SIG-M5 treated with dmso at 0.1 percent for 504 hours (cell line): Measurements from ENCODE around the gene OR2A25.

Experiments used
- DNase-seq: peaks from one replicate; lab custom pipeline; 2025; ENCODE audit not compliant: unreplicated experiment; lab: John Stamatoyannopoulos, UW

The OR2A25 gene

DNA sequence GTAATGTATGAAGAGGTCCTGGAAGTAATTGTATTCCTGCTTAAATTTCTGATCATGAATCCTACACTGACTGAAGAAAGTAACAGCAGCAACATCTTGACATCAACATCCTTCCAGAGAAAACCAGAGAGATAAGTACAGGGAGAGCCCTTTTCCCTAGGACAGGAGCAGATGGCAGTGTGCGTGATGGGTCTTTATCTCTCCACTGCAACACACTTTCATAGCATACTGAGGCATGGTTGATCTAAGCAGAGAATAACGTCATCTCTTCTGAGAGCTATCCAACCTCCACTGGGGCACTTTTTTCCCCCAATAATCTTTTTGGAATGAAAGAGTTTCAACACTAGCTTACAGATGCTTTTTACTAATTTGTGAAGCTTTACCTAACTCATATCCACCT is 342 bp downstream of the OR2A25 start:
- no peak for DNase-seq

DNA sequence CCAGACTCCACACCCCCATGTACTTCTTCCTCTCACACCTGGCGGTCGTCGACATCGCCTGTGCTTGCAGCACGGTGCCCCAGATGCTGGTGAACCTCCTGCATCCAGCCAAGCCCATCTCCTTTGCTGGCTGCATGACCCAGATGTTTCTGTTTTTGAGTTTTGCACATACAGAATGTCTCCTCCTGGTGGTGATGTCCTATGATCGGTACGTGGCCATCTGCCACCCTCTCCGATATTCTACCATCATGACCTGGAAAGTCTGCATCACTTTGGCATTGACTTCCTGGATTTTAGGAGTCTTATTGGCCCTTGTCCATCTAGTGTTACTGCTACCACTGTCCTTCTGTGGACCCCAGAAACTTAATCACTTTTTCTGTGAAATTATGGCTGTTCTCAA is 4.8 kb downstream of the OR2A25 start:
- no peak for DNase-seq

DNA sequence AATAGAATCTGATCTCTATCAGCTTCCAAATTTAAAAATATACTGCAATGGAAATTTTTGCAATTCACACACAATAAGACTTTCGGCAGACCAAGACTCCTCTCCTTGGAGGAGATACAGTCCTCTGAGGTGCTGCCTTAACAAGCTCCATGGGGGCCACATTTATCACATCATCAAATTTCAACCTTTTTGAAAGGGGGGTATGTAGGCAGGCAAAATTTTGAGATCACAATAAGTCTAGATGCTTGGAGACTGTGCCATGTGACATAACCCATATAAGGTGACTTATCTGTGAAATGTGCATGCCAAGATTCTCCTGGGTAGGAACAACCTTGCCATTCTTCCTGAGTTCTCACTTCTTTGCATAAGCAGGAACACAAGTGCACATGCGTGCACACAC is 16.4 kb downstream of the OR2A25 start, which contains the start of gene OR2A12:
Gene OR2A12, plus strand, starts transcription at position 301 of the 400 bp plus-strand sequence. CDS start 8,830 bp downstream, outside the sequence.
- no peak for DNase-seq

DNA sequence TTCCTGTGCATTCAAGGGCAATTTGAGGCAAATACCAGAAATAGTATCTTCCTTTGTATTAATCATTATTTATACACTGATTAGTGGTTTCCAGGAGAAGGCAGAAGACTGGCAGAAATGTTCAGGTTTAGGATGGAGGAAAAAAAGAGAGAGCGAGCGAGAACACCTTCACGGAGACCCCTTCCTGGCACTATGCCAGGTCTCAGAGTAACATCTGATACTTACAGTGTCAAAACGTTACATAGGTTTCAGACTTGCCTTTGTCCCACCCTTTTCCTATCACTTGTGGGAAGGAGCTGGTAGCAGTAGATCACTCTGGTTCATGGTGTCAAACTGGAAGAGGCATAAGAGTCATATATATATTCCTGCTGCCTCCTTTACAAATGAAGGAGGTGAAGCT is 17.1 kb downstream of the OR2A25 start:
- no peak for DNase-seq

DNA sequence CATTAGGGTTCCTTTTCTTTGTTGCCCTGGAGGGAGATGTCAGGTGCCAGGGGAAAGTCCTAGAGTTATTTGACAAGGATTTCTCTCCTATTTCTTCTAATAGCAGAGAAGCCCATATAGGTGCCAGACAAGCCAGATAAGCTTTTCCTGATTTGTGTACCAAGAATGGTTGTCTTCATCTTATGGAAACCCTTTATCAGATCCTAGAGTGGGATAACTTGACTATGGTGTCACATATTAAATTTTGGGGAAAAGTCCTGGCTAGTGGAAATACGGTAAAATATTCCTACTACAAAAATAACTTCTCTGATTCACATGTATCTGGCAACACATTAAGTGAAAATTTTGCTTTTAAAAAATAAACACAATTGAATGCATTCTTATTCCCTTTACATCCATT is 17.6 kb downstream of the OR2A25 start:
- DNase-seq, result no peak

DNA sequence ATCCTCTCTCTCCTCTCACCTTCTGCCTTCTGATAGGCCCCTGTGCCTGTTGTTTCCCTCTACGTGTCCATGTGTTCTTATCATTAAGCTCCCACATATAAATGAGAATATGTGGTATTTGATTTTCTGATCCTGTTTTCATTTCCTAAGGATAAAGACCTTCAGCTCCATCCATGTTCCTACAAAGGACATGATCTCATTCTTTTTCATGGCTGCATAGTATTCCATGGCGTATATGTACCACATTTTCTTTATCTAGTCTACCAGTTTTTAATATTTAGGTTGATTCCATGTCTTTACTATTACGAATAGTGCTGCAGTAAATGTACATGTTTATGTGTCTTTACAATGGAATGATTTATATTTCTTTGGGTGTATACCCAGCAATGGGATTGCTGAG is 21.1 kb downstream of the OR2A25 start:
- DNase-seq, result no peak

DNA sequence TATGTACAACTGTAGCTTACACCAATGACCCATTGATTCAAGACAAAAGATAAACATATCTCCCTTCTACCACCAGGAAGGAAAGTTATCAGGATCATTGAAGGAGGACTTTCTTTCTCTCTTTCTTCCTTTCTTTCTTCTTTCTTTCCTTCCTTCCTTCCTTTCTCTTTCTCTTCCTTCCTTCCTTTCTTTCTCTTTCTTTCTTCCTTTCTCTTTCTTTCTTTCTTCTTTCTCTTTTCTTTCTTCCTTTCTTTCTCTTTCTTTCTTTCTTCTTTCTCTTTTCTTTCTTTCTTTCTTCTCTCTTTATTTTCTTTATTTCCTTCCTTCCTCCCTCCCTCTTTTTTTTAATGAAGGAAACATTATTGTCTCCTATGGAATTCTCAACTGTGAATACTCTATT is 29.2 kb downstream of the OR2A25 start:
- no peak for DNase-seq

DNA sequence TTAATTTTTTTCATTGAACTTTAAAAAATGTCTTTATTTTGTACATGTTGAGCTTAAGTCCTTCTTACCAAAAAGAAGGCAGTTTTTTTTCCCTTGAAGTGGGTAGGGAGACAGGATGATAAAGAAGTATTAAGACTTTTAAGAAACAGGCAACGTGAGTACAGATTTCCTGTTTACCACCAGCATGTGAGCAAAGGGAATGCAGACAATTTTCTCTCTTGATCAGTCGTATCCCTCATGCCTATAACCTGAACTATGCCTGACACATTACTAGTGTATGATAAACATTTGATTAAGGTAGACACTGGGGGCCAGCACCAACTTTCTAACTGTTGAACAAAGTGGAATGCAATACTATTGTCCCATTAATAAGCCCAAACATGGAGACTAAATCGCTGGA is 31.0 kb downstream of the OR2A25 start:
- no peak for DNase-seq

DNA sequence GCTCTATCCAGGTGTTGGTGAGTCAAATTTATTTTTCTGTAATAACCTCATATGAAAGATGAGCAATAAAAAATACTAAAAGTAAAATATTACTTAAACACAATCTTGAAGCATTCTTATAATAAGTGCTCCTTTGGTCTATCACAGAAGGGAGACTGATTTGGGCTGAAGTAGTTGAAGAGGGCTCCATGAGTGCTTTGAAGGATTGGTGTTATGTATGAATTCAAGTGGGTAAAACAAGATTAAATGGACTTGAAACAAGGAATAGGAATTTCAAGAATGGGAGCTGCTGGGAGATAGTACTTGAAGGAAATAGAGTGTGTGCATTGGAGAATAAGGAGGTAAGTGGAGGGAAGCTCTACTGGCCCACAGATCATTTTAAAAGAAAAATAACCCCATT is 32.4 kb downstream of the OR2A25 start:
- no peak for DNase-seq

DNA sequence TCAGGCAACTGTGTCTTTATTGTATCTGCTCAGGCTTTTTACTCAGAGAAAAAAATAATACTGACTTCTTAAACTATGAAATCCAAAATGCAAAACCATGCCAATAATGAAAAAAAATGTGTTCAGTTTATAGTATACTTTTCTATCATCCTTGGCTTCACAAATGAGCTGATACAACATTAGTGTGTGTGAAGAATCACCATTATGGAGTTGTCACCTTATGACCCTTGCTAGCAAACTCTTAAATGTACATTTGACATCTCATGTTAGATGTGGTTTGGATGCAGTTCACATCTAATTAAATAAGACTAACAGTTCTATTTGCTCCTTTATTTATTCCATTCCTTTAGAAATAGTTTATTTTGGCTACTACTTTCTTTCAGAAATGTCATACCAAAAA is 35.6 kb downstream of the OR2A25 start:
- no peak for DNase-seq

DNA sequence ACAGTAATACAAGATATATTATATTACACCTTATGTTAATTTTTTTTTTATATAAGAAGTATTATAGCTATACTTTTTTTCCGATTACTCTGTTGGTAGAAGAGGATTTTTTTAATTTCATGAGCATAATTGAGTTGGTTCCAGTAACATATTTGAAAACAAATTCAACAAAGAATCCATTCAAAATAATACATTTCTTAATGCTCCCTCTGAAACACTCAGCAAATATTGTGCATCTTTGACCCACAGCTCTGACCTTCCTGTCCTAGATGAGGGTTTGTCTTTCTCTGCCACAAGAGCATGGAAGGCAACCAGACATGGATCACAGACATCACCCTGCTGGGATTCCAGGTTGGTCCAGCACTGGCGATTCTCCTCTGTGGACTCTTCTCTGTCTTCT is 39.7 kb downstream of the OR2A25 start, which contains the start of gene OR2A2:
Gene OR2A2, plus strand, starts transcription at position 301 of the 400 bp plus-strand sequence. Its CDS starts 0 bp downstream, at position 301.
- DNase-seq, result no peak

DNA sequence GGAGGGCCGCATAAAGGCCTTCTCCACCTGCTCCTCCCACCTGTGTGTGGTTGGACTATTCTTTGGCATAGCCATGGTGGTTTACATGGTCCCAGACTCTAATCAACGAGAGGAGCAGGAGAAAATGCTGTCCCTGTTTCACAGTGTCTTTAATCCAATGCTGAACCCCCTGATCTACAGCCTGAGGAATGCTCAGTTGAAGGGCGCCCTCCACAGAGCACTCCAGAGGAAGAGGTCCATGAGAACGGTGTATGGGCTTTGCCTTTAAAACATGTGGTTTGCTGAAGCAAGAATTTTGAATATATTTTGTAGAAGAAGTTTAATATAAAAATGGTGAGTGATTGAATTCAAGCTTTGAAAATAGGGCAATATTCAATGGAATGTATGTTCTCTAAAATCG is 40.7 kb downstream of the OR2A25 start:
- DNase-seq, result no peak

DNA sequence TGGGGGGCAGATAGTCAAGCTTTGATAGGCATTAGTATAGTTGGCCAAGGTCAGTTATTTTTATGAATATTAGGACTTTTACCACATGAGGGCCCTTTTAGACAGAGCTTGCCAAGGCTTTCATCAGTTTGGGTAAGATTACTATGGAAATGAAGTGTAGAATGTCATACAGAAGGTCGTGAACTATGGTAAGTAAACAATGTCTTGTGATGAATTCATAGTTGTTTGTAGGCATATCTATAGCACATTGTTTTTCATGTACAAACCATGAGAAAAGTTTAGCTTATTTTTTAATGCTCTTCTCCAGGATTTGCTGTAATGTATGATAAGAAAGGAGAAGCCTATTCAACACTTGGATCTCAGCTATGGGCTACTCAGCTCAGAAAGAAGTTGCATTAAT is 44.0 kb downstream of the OR2A25 start:
- DNase-seq, result no peak

DNA sequence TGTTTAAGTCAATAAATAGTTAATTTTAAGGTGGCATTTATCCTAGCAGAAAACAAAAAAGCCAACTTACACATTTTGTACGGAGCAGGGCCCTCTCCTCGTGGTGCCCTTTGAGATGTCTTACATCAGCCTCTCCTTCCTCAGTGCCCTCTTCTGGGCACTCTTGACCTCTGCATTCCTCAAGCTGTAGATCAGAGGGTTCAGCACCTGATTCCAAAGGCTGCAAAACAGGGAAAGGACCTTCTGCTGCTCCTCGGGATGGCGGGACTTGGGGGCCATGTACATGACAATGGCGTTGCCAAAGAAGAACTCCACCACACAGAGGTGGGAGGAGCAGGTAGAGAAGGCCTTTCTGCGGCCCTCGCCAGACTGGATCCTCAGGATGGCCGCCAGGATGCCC is 48.7 kb downstream of the OR2A25 start:
- DNase-seq, result no peak

DNA sequence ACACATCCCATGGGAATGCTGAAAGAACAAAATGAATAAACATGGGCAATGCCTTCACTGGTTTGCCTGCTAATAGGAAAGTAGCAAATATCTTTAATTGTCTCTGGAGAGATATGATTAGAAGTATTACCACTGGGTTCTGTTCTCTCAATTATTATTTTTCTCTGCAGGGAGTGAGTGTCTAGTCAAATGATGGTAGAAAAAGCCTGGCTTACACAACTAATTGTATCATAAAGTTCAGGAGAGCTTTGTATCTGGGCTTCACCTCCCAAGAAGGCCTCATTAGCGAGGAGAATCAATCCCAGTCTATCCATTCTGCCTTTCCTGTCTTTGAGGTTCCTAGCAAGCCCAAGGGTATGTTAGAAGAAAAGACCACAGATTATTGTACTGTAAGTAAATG is 53.3 kb downstream of the OR2A25 start, which contains the start of gene OR2A14:
Gene OR2A14, plus strand, starts transcription at position 301 of the 400 bp plus-strand sequence. CDS start 5,937 bp downstream, outside the sequence.
- no peak for DNase-seq
